HUES48 (cell line): ENCODE measurements around the gene RTL9.
A peak's percentile ranks its signal among the peaks of the same experiment; 100 is the strongest.
"Not testable (repeated sequence)": the region's sequence is repeated elsewhere in the genome, so short reads cannot be mapped to it uniquely, and the experiment has no call there.

Source experiments
- H3K27ac ChIP-seq: one replicate; pipeline ENCODE4 v1.7.0; 2013; ENCODE audit warnings: low read depth, low read length, inconsistent platforms
- H3K27me3 ChIP-seq: 2 replicates; pipeline ENCODE4 v1.6.1; 2013; ENCODE audit warnings: mild to moderate bottlenecking, low read length; ENCODE audit not compliant: control insufficient read depth, insufficient read depth
- H3K36me3 ChIP-seq: 2 replicates; pipeline ENCODE4 v1.6.1; 2013; ENCODE audit warnings: low read length; ENCODE audit not compliant: control insufficient read depth, insufficient read depth
- H3K4me1 ChIP-seq: 2 replicates; pipeline ENCODE4 v1.6.1; 2013; ENCODE audit warnings: mild to moderate bottlenecking, low read length; ENCODE audit not compliant: control insufficient read depth, insufficient read depth
- H3K4me3 ChIP-seq: 2 replicates; pipeline ENCODE4 v1.5.1; 2013; ENCODE audit warnings: mild to moderate bottlenecking, low read depth, low read length
- H3K9ac ChIP-seq: 2 replicates; pipeline ENCODE4 v1.6.1; 2013; ENCODE audit warnings: mild to moderate bottlenecking, low read depth, low read length, moderate library complexity
- H3K9me3 ChIP-seq: 2 replicates; pipeline ENCODE4 v1.6.1; 2013; ENCODE audit warnings: low read length; ENCODE audit not compliant: control insufficient read depth, insufficient read depth

Gene RTL9

GRCh38 chrX:110396735-110397134 lies 38.1 kb downstream of the RTL9 start:
- no peak overlapping the region for H3K27ac ChIP-seq

GRCh38 chrX:110397339-110397738 lies 38.7 kb downstream of the RTL9 start:
- H3K4me3 ChIP-seq, result no peak overlapping the region
- H3K27ac ChIP-seq, result no peak overlapping the region
- no peaks in the 10 kb centered on the region for H3K36me3 ChIP-seq
- H3K4me1 ChIP-seq, result no peaks in the 10 kb centered on the region
- peaks cover 8% of the 10 kb centered on the region; the same call in 1 of the 2 replicates for H3K27me3 ChIP-seq
- H3K9me3 ChIP-seq, result no peaks in the 10 kb centered on the region
- H3K9ac ChIP-seq, result no peak overlapping the region

More at GRCh38 chrX:110396735-110397134, 38.1 kb downstream of the RTL9 start:
- no peaks in the 10 kb centered on the region for H3K4me1 ChIP-seq
- no peaks in the 10 kb centered on the region for H3K36me3 ChIP-seq
- H3K9me3 ChIP-seq, result no peaks in the 10 kb centered on the region
- no peak overlapping the region for H3K9ac ChIP-seq
- H3K27me3 ChIP-seq, result peaks cover 8% of the 10 kb centered on the region; the same call in 1 of the 2 replicates
- no peak overlapping the region for H3K4me3 ChIP-seq

- Histone ChIP-seq H3K27me3 (peaks cover 8% of the 10 kb centered on the region; the same call in 1 of the 2 replicates), H3K36me3 (no peaks in the 10 kb centered on the region), H3K27ac (no peak overlapping the region), H3K4me3 (no peak overlapping the region), H3K9me3 (no peaks in the 10 kb centered on the region), H3K4me1 (no peaks in the 10 kb centered on the region), H3K9ac (no peak overlapping the region)
These were observed 39.3 kb downstream of the RTL9 start for GRCh38 chrX:110397904-110398303.

GRCh38 chrX:110399497-110399896 lies 40.8 kb downstream of the RTL9 start:
- Histone ChIP-seq H3K27ac (no peak overlapping the region), H3K36me3 (no peaks in the 10 kb centered on the region), H3K9ac (no peak overlapping the region), H3K9me3 (no peaks in the 10 kb centered on the region), H3K4me1 (peaks cover 6% of the 10 kb centered on the region), H3K27me3 (peaks cover 8% of the 10 kb centered on the region; the same call in 1 of the 2 replicates), H3K4me3 (no peak overlapping the region)

- H3K4me1 ChIP-seq, result peaks cover 11% of the 10 kb centered on the region
These were observed 41.3 kb downstream of the RTL9 start for GRCh38 chrX:110399966-110400365.

GRCh38 chrX:110401135-110401534 lies 42.5 kb downstream of the RTL9 start:
- Histone ChIP-seq H3K4me3 (no peak overlapping the region), H3K4me1 (peaks cover 18% of the 10 kb centered on the region), H3K27me3 (peaks cover 8% of the 10 kb centered on the region; the same call in 1 of the 2 replicates)

More at GRCh38 chrX:110399966-110400365, 41.3 kb downstream of the RTL9 start:
- no peak overlapping the region for H3K27ac ChIP-seq
- H3K4me3 ChIP-seq, result no peak overlapping the region
- no peaks in the 10 kb centered on the region for H3K36me3 ChIP-seq
- no peaks in the 10 kb centered on the region for H3K9me3 ChIP-seq
- no peak overlapping the region for H3K9ac ChIP-seq
- H3K27me3 ChIP-seq, result peaks cover 8% of the 10 kb centered on the region; the same call in 1 of the 2 replicates

GRCh38 chrX:110402091-110402849 lies 43.6 kb downstream of the RTL9 start:
- no peaks in the 10 kb centered on the region for H3K36me3 ChIP-seq
- H3K4me1 ChIP-seq, result peaks cover 18% of the 10 kb centered on the region
- 0 out of 2 replicates have a peak, but pooled peaks cover 3% of the 10 kb centered on the region for H3K27me3 ChIP-seq
- no peak overlapping the region for H3K9ac ChIP-seq
- H3K4me3 ChIP-seq, result no peak overlapping the region
- no peak overlapping the region for H3K27ac ChIP-seq
- H3K9me3 ChIP-seq, result no peaks in the 10 kb centered on the region

More at GRCh38 chrX:110401135-110401534, 42.5 kb downstream of the RTL9 start:
- Histone ChIP-seq H3K9me3 (no peaks in the 10 kb centered on the region), H3K9ac (no peak overlapping the region), H3K36me3 (no peaks in the 10 kb centered on the region), H3K27ac (no peak overlapping the region)

GRCh38 chrX:110402850-110403221 lies 44.2 kb downstream of the RTL9 start:
- H3K9me3 ChIP-seq, result no peaks in the 10 kb centered on the region
- 0 out of 2 replicates have a peak, but pooled peaks cover 3% of the 10 kb centered on the region for H3K27me3 ChIP-seq
- no peaks in the 10 kb centered on the region for H3K36me3 ChIP-seq
- no peak overlapping the region for H3K9ac ChIP-seq
- H3K27ac ChIP-seq, result no peak overlapping the region
- H3K4me1 ChIP-seq, result peaks cover 18% of the 10 kb centered on the region
- no peak overlapping the region for H3K4me3 ChIP-seq

GRCh38 chrX:110403441-110404238 lies 45.0 kb downstream of the RTL9 start:
- peaks cover 18% of the 10 kb centered on the region for H3K4me1 ChIP-seq
- no peaks in the 10 kb centered on the region for H3K36me3 ChIP-seq
- no peak overlapping the region for H3K27ac ChIP-seq
- H3K9me3 ChIP-seq, result no peaks in the 10 kb centered on the region
- no peak overlapping the region for H3K4me3 ChIP-seq
- H3K27me3 ChIP-seq, result 0 out of 2 replicates have a peak, but pooled peaks cover 3% of the 10 kb centered on the region
- H3K9ac ChIP-seq, result no peak overlapping the region

- no peaks in the 10 kb centered on the region for H3K9me3 ChIP-seq
- H3K27ac ChIP-seq, result peak overlapping the region; percentile 21
- H3K9ac ChIP-seq, result no peak overlapping the region
- H3K4me3 ChIP-seq, result no peak overlapping the region
- 0 out of 2 replicates have a peak, but pooled peaks cover 1% of the 10 kb centered on the region for H3K27me3 ChIP-seq
- H3K36me3 ChIP-seq, result no peaks in the 10 kb centered on the region
- peaks cover 18% of the 10 kb centered on the region for H3K4me1 ChIP-seq
These were observed 45.7 kb downstream of the RTL9 start for GRCh38 chrX:110404376-110404775.

- H3K4me1 ChIP-seq, result peaks cover 18% of the 10 kb centered on the region
- not testable (repeated sequence) for H3K27me3 ChIP-seq, H3K9me3 ChIP-seq, H3K36me3 ChIP-seq, H3K9ac ChIP-seq, H3K4me3 ChIP-seq, H3K27ac ChIP-seq
These were observed 47.6 kb downstream of the RTL9 start for GRCh38 chrX:110406250-110406649.
